ENCODE measurements around the gene CNOT6. TPM values are rescaled to one million over a fixed set of nuclear protein-coding genes. Genes with fewer than 3 reads are reported as not detected.

Gene CNOT6
- total RNA-seq, 1 experiment from 2014 or later: 10.6 TPM

DNA sequence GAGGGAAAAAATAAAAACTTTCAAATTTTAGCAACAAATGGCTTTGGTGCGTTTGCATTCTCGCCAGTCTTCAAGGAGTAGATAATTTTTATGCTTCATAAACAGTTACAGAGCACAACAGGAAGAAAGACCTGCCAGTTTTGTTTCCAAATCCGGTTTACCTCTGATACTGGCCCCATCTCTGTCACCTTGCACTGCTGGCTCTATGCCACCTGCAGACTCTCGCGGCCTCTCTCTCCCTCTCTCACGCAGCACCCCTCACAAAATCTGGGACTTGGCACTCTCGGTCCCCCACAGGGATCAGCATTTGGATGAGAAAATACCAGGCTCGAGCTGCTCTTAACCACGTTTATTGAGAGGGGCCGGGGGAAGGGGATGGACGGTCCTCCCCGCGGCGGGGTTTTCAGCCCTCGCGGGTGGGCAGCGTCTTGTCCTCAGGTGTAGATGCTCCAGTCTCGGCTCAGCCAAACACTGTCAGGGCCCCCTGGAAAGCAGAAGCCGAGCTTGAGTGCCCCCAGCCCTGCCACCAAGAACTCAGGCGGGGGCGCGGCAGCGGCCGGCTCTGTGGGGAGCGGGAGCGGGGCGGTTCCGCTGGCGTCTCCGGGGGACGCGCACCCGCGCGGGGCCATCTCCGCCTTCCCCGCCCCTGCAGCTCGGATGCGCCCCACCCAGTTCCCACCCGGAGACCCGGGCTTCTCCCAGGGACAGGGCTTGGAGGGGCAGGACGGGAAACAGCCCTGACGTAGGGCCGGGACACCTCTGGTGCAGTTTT lies 95.8 kb downstream of the CNOT6 start:
- TF ChIP-seq, protein P1, sequence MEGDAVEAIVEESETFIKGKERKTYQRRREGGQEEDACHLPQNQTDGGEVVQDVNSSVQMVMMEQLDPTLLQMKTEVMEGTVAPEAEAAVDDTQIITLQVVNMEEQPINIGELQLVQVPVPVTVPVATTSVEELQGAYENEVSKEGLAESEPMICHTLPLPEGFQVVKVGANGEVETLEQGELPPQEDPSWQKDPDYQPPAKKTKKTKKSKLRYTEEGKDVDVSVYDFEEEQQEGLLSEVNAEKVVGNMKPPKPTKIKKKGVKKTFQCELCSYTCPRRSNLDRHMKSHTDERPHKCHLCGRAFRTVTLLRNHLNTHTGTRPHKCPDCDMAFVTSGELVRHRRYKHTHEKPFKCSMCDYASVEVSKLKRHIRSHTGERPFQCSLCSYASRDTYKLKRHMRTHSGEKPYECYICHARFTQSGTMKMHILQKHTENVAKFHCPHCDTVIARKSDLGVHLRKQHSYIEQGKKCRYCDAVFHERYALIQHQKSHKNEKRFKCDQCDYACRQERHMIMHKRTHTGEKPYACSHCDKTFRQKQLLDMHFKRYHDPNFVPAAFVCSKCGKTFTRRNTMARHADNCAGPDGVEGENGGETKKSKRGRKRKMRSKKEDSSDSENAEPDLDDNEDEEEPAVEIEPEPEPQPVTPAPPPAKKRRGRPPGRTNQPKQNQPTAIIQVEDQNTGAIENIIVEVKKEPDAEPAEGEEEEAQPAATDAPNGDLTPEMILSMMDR (conservative IDR thresholded peaks at IDR 0.05; ENCODE audit: low read depth, low read length): no peak
- TF ChIP-seq EZH2 (IDR thresholded peaks at IDR 0.05; ENCODE audit: low read length, unreplicated experiment) (no peak), EZH2phosphoT487 (IDR thresholded peaks at IDR 0.05; ENCODE audit: borderline replicate concordance, low read length) (no peak)
- no peak for ATAC-seq
- no peak overlapping the region for H2AFZ ChIP-seq (ENCODE audit: low read length)

DNA sequence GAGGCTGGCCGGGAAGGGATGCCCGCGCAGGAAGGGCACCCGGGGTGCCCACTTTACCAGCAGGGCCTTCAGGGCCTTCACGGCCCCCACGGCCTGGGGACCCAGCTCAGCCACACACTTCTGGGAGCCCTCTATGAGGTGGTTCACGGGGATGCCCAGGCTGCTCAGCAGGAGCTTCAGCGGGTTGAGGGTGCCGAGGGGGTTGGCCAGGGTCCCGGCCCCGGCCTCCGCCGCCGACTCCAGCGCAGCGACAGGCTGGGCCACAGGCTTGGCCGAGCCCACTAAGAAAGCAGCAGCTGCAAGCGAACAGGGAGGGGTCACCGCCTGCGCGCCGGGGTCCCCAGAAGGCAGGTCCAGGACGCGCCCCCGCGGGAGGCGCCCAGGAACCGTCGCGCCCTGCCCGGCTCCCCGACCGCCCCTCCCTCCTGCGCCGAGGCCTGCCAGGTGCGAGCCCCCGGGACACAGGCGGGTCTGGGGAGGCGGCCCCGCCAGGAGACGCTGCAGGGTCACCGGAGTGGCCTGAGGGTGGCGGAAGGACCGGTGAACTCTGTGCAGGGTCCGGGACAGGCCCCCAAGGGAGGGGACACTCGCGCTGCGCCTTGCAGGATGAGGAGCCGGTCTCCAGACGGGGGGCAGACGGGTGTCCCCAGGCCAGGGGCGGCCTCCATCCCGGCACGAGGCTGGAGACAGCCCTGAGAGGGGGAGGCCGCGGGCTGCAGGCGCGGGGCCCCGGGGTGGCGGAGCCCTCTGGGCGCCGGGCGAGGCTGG lies 96.5 kb downstream of the CNOT6 start:
- H3K4me1 ChIP-seq (ENCODE audit: insufficient read depth, low read length): no peaks in the 10 kb centered on the region
- CTCF ChIA-PET: no interaction called here
- no peaks in the 10 kb centered on the region for H3K79me2 ChIP-seq (ENCODE audit: low read length)
- no peaks in the 10 kb centered on the region for H3K9me3 ChIP-seq (ENCODE audit: low read length)
- no peaks in the 10 kb centered on the region for H3K36me3 ChIP-seq (ENCODE audit: low read depth, low read length)
- H4K20me1 ChIP-seq (ENCODE audit: low read length): no peaks in the 10 kb centered on the region
- intact Hi-C loops (cut with micrococcal nuclease): no loop called here
- H3K27ac ChIP-seq (ENCODE audit: low read length): no peak overlapping the region
- no peaks in the 10 kb centered on the region for H3F3A ChIP-seq (ENCODE audit: low read length, unreplicated experiment)
- H3K9ac ChIP-seq (ENCODE audit: low read length): no peak overlapping the region
- no peak overlapping the region for H3K4me3 ChIP-seq (ENCODE audit: low read length)
- TF ChIP-seq, protein P1 (conservative IDR thresholded peaks at IDR 0.05; ENCODE audit: low read depth, low read length): no peak
- TF ChIP-seq EZH2 (IDR thresholded peaks at IDR 0.05; ENCODE audit: low read length, unreplicated experiment): no peak
- TF ChIP-seq EZH2phosphoT487 (IDR thresholded peaks at IDR 0.05; ENCODE audit: borderline replicate concordance, low read length): no peak
- ATAC-seq: no peak
- H2AFZ ChIP-seq (ENCODE audit: low read length): no peak overlapping the region
- no TSS peak for BruUV-seq (replicated peaks)
- POLR2A ChIA-PET (ENCODE audit: unreplicated experiment): no interaction called here
- H3K4me2 ChIP-seq (ENCODE audit: low read length): peak overlapping the region; percentile 34
- no peak for DNase-seq
- H3K9me2 ChIP-seq (replicated peaks; ENCODE audit: low read length): no peaks in the 10 kb centered on the region
- peaks cover 19% of the 10 kb centered on the region for H3K27me3 ChIP-seq (ENCODE audit: low read length)

More for the DNA sequence above, 95.8 kb downstream of the CNOT6 start:
- H3K9me3 ChIP-seq (ENCODE audit: low read length): no peaks in the 10 kb centered on the region
- POLR2A ChIA-PET (ENCODE audit: unreplicated experiment): no interaction called here
- H3K9ac ChIP-seq (ENCODE audit: low read length): no peak overlapping the region
- intact Hi-C loops (cut with micrococcal nuclease): no loop called here
- no peaks in the 10 kb centered on the region for H3K4me1 ChIP-seq (ENCODE audit: insufficient read depth, low read length)
- H3K27me3 ChIP-seq (ENCODE audit: low read length): peaks cover 19% of the 10 kb centered on the region
- DNase-seq: no peak
- H4K20me1 ChIP-seq (ENCODE audit: low read length): no peaks in the 10 kb centered on the region
- no peaks in the 10 kb centered on the region for H3K9me2 ChIP-seq (replicated peaks; ENCODE audit: low read length)
- CTCF ChIA-PET: no interaction called here
- H3F3A ChIP-seq (ENCODE audit: low read length, unreplicated experiment): no peaks in the 10 kb centered on the region
- no peak overlapping the region for H3K27ac ChIP-seq (ENCODE audit: low read length)
- BruUV-seq (replicated peaks): no TSS peak
- H3K79me2 ChIP-seq (ENCODE audit: low read length): no peaks in the 10 kb centered on the region
- H3K4me2 ChIP-seq (ENCODE audit: low read length): peak overlapping the region; percentile 34
- no peaks in the 10 kb centered on the region for H3K36me3 ChIP-seq (ENCODE audit: low read depth, low read length)
- no peak overlapping the region for H3K4me3 ChIP-seq (ENCODE audit: low read length)

Data from PC-3 (cell line).